NCI-H2029 treated with DMSO at 0.1 percent for 48 hours (cell line): ENCODE data around the gene TIMM21.

ENCODE experiments used
- DNase-seq: peaks from one replicate; lab custom pipeline; 2025; lab: John Stamatoyannopoulos, UW

Gene TIMM21

GRCh38 chr18:74194691-74195090, 46.4 kb downstream of the TIMM21 start:
- no peak for DNase-seq

- peak; percentile 31 for DNase-seq
These were observed 48.1 kb downstream of the TIMM21 start for GRCh38 chr18:74196220-74197119.

- no peak for DNase-seq
These were observed 49.5 kb downstream of the TIMM21 start for GRCh38 chr18:74197705-74198341.

- DNase-seq: no peak
These were observed 50.1 kb downstream of the TIMM21 start for GRCh38 chr18:74198453-74198852.

- no peak for DNase-seq
These were observed 52.5 kb downstream of the TIMM21 start for GRCh38 chr18:74200780-74201179.

- no peak for DNase-seq
These were observed 55.5 kb downstream of the TIMM21 start for GRCh38 chr18:74203811-74204210.

- DNase-seq: no peak
These were observed 56.3 kb downstream of the TIMM21 start for GRCh38 chr18:74204526-74205152.
